SHP77 treated with DMSO at 0.1 percent for 48 hours (cell line): ENCODE results near the gene KCNJ14.

Experiments
- DNase-seq: peaks from one replicate; lab custom pipeline; 2025; lab: John Stamatoyannopoulos, UW

KCNJ14 gene

GRCh38 chr19:48455171-48455907, at the start of gene KCNJ14:
TSS of gene KCNJ14 (plus strand) at chr19:48455574. CDS start at chr19:48461725, 6,151 bp downstream.
- no peak for DNase-seq

- DNase-seq: no peak
Measured at GRCh38 chr19:48405850-48406249, 49.5 kb upstream of the KCNJ14 start.

- no peak for DNase-seq
Measured at GRCh38 chr19:48413879-48414587, 41.3 kb upstream of the KCNJ14 start.

GRCh38 chr19:48415395-48415794, 40.0 kb upstream of the KCNJ14 start:
- no peak for DNase-seq

- no peak for DNase-seq
Measured at GRCh38 chr19:48415806-48416221, 39.6 kb upstream of the KCNJ14 start.

- no peak for DNase-seq
Measured at GRCh38 chr19:48417421-48417820, 38.0 kb upstream of the KCNJ14 start.

- DNase-seq: no peak
Measured at GRCh38 chr19:48418317-48419064, 36.9 kb upstream of the KCNJ14 start.

- DNase-seq: no peak
Measured at GRCh38 chr19:48419158-48419920, 36.0 kb upstream of the KCNJ14 start.

GRCh38 chr19:48421548-48421947, 33.8 kb upstream of the KCNJ14 start:
- DNase-seq: no peak

- DNase-seq: no peak
Measured at GRCh38 chr19:48424694-48425219, 30.6 kb upstream of the KCNJ14 start.

- DNase-seq: no peak
Measured at GRCh38 chr19:48428670-48429069, 26.7 kb upstream of the KCNJ14 start.

GRCh38 chr19:48433337-48433736, 22.0 kb upstream of the KCNJ14 start:
- no peak for DNase-seq

GRCh38 chr19:48436586-48436985, 18.8 kb upstream of the KCNJ14 start:
- no peak for DNase-seq

- no peak for DNase-seq
Measured at GRCh38 chr19:48441360-48442050, 13.9 kb upstream of the KCNJ14 start.

- DNase-seq: no peak
Measured at GRCh38 chr19:48442116-48443035, 13.0 kb upstream of the KCNJ14 start.

GRCh38 chr19:48443256-48443655, 12.1 kb upstream of the KCNJ14 start:
- no peak for DNase-seq

- no peak for DNase-seq
Measured at GRCh38 chr19:48443731-48444128, 11.6 kb upstream of the KCNJ14 start.

GRCh38 chr19:48444129-48444935, 11.0 kb upstream of the KCNJ14 start:
- no peak for DNase-seq

- no peak for DNase-seq
Measured at GRCh38 chr19:48444936-48445200, 10.5 kb upstream of the KCNJ14 start.

- DNase-seq: no peak
Measured at GRCh38 chr19:48445256-48445605, 10.1 kb upstream of the KCNJ14 start.
